Lower lobe of right lung (tissue), 2 donors: ENCODE results near the gene LBX2. TPM values are rescaled to one million over a fixed set of nuclear protein-coding genes. Genes with fewer than 3 reads are reported as not detected.

Source experiments
- ATAC-seq, 2 donors: fragments of 200-7000 bp; cut with Tn5 transposase; one replicate each; pipeline ENCODE4 v1.9.1; 2020 to 2022; ENCODE audit warnings: mild to moderate bottlenecking in 2 of 2, moderate library complexity in 2 of 2
- DNase-seq: peaks from one replicate; pipeline ENCODE4 v3.0.0-alpha.2; 2020
- H3K27ac ChIP-seq: fragments of 200-600 bp; one replicate; pipeline ENCODE4 v1.8.0; 2022
- H3K27me3 ChIP-seq: fragments of 200-600 bp; one replicate; pipeline ENCODE4 v1.8.0; 2022; ENCODE audit warnings: low read depth
- H3K36me3 ChIP-seq: fragments of 200-600 bp; one replicate; pipeline ENCODE4 v1.8.0; 2022; ENCODE audit warnings: mild to moderate bottlenecking
- H3K4me1 ChIP-seq: fragments of 200-600 bp; one replicate; pipeline ENCODE4 v1.8.0; 2022
- H3K4me3 ChIP-seq: fragments of 200-600 bp; one replicate; pipeline ENCODE4 v1.8.0; 2022; ENCODE audit warnings: mild to moderate bottlenecking
- H3K9me3 ChIP-seq: fragments of 200-600 bp; one replicate; pipeline ENCODE4 v1.8.0; 2022
- intact Hi-C: fragments of 100-400 bp; cut with DNase I; formaldehyde crosslinking; loops from one replicate; pipeline ENCODE4 v1.11.0; 2022
- total RNA-seq: library from RNA; stranded (reverse); fragmentation: NEBNext Ultra II Directional; extraction: Animal tissue kit (Norgen Biotek cat#: 25700); gene quantifications from one replicate; pipeline ENCODE4 v1.2.1, GENCODE V29; 2021
- TF ChIP-seq, protein P1 (sequence below): fragments of 200-600 bp; IDR thresholded peaks from one replicate; pipeline ENCODE4 v1.8.0; 2022; ENCODE audit warnings: antibody characterized with exemption, mild to moderate bottlenecking
- donor health status: DM: no; HTN: yes; CAD: no; lungs with severe emphysema.

The LBX2 gene
- total RNA-seq, 1 donor from 2014 or later, result 1.5 TPM

GRCh38 chr2:74515981-74516633, 16.7 kb upstream of the LBX2 start:
- Histone ChIP-seq H3K36me3 (no peaks in the 10 kb centered on the region), H3K27me3 (peaks cover 97% of the 10 kb centered on the region), H3K4me3 (peak overlapping the region; percentile 47), H3K27ac (no peak overlapping the region), H3K9me3 (no peaks in the 10 kb centered on the region), H3K4me1 (peaks cover 31% of the 10 kb centered on the region)
- DNase-seq (peak; percentile 74), ATAC-seq (peak; percentile 79 to 87)
- intact Hi-C loops, result no loop called here
- TF ChIP-seq, protein P1, sequence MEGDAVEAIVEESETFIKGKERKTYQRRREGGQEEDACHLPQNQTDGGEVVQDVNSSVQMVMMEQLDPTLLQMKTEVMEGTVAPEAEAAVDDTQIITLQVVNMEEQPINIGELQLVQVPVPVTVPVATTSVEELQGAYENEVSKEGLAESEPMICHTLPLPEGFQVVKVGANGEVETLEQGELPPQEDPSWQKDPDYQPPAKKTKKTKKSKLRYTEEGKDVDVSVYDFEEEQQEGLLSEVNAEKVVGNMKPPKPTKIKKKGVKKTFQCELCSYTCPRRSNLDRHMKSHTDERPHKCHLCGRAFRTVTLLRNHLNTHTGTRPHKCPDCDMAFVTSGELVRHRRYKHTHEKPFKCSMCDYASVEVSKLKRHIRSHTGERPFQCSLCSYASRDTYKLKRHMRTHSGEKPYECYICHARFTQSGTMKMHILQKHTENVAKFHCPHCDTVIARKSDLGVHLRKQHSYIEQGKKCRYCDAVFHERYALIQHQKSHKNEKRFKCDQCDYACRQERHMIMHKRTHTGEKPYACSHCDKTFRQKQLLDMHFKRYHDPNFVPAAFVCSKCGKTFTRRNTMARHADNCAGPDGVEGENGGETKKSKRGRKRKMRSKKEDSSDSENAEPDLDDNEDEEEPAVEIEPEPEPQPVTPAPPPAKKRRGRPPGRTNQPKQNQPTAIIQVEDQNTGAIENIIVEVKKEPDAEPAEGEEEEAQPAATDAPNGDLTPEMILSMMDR, result no peak

DNA sequence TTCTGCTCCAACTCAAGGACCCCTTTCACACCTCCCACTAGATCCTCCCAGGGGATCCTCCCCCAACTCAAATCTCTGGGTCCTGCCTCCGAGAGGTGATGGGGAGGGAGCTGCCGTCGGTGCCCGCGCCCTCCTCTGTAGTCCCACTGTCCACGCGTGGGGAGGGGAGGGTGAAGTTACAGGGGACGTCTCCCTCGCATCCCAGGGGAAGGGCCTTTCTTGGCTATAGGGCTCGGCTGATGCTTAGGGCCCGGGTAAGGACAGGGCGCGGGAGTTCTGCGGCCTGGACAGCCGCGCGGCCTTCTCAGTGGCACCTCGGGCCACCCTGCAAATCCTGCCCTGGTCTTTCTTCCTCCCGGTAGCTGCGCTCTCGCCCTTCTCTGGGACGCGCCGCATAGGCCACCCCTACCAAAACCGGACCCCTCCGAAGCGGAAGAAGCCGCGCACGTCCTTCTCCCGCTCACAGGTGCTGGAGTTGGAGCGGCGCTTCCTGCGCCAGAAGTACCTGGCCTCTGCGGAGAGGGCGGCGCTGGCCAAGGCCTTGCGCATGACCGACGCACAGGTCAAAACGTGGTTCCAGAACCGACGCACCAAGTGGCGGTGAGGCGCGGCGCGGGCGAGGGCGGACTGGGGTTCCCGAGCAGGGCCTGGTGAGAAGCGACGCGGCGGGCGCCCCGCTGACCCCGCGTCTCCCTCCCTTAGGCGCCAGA, 16.0 kb upstream of the LBX2 start:
- TF ChIP-seq, protein P1, result no peak
- peaks cover 98% of the 10 kb centered on the region for H3K27me3 ChIP-seq
- peak; percentile 49 to 56 for ATAC-seq
- intact Hi-C loops, result no loop called here
- no peaks in the 10 kb centered on the region for H3K36me3 ChIP-seq
- H3K27ac ChIP-seq, result no peak overlapping the region
- peak overlapping the region; percentile 47 for H3K4me3 ChIP-seq
- no peak for DNase-seq
- no peaks in the 10 kb centered on the region for H3K9me3 ChIP-seq
- H3K4me1 ChIP-seq, result peaks cover 31% of the 10 kb centered on the region

DNA sequence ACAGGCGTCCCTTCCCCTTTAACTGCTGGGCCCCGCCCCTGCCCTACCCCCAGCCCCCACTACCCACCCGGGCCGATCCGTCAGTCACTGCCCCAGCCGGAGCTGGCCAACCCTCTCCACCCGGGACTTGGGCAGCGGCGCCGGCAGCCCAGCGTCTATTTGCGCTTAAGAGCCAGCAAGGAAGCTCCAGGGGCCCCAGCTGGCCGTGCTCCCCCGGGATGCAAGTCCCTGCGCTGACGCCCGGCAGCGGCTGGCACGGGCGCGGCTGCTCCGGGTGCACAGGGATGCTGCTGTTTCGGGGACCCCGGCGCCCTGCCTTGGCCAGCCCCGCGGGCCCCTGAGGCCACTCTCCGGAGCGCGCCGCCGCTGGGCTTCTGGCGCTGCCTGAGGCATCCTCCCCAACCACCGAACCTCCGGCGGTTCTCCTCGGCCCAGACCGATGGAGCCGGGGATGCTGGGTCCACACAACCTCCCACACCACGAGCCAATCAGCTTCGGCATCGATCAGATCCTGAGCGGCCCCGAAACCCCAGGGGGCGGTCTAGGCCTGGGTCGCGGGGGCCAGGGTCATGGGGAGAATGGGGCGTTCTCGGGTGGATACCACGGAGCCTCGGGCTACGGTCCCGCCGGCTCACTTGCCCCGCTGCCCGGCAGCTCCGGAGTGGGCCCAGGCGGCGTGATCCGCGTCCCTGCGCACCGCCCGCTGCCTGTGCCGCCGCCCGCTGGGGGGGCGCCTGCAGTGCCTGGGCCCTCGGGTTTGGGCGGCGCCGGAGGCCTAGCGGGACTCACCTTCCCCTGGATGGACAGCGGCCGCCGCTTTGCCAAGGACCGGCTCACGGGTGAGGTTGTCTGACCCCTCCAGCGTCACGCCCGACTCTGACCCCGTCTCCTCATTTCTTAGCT, 15.2 kb upstream of the LBX2 start, which contains the start of gene TLX2:
Gene TLX2, plus strand, starts transcription at position 83 of the 903 bp plus-strand sequence. Its CDS starts 357 bp downstream, at position 440.
- DNase-seq (no peak), ATAC-seq (no peak)
- H3K27me3 ChIP-seq, result peaks cover 99% of the 10 kb centered on the region
- H3K27ac ChIP-seq, result no peak within 1 kb of the TSS
- H3K36me3 ChIP-seq, result no peaks in the 10 kb centered on the region
- TF ChIP-seq, protein P1, result no peak
- peaks cover 31% of the 10 kb centered on the region for H3K4me1 ChIP-seq
- no peaks in the 10 kb centered on the region for H3K9me3 ChIP-seq
- peak within 1 kb of the TSS; percentile 47 for H3K4me3 ChIP-seq
- intact Hi-C loops, result no loop called here

- no peak for ATAC-seq
- Histone ChIP-seq H3K27me3 (peaks cover 92% of the 10 kb centered on the region), H3K9me3 (no peaks in the 10 kb centered on the region), H3K27ac (no peak overlapping the region), H3K4me3 (no peak overlapping the region), H3K36me3 (no peaks in the 10 kb centered on the region), H3K4me1 (peaks cover 31% of the 10 kb centered on the region)
- TF ChIP-seq, protein P1, result no peak
- intact Hi-C loops, result no loop called here
- DNase-seq, result no peak
Observed at GRCh38 chr2:74513605-74514367, 14.4 kb upstream of the LBX2 start.
